Esophagus mucosa (tissue), 1 donor: ENCODE measurements around the gene NKAIN2. TPM values are rescaled to one million over a fixed set of nuclear protein-coding genes. Genes with fewer than 3 reads are reported as not detected.
"Not testable (repeated sequence)": the region's sequence is repeated elsewhere in the genome, so short reads cannot be mapped to it uniquely, and the experiment has no call there.

Experiments
- ATAC-seq: fragments of 200-7000 bp; cut with Tn5 transposase; one replicate; pipeline ENCODE4 v1.9.1; 2020
- total RNA-seq: library from RNA; stranded (reverse); gene quantifications from one replicate; pipeline ENCODE4 v1.2.4, GENCODE V29; 2023
- donor health status: DM: yes; HTN: yes; CAD: no.

NKAIN2 gene
- total RNA-seq, 1 donor from 2014 or later: not detected

DNA sequence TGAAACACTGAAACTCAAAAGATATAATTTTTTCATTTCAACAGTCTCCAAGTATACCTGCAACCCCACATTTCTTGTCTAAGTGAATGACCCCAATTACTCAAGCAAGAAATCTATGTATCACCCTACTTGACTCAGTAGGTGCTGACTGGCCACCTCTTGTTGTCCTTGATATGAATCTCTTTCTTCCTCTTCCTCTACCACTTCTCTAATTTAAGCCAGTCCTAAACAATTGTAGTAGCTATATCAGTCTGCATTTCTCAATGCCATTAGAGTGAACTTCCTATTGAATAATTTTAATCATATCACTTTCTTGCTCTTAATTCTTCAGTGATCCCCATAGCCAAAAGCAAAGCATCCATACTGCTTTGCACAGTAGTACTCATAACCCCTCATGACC lies 93.2 kb downstream of the NKAIN2 start:
- no peak for ATAC-seq

DNA sequence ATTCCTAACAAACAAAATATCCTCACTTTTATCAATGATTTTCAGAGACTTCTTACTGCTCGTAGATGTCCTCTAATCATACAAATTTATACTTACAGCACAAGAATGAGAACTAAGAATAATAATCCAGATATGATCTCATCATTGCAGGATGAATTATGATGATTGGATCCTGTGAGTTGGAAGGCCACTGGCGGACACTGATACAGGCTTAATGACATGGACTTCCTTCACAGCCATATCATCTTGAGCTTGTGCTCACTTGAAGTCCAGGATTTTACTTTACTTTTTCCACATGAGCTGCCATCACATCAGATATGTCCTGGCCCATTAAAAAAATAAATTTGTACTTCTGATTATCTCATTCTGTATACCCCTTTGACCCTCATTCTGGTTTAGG lies 94.3 kb downstream of the NKAIN2 start:
- no peak for ATAC-seq

DNA sequence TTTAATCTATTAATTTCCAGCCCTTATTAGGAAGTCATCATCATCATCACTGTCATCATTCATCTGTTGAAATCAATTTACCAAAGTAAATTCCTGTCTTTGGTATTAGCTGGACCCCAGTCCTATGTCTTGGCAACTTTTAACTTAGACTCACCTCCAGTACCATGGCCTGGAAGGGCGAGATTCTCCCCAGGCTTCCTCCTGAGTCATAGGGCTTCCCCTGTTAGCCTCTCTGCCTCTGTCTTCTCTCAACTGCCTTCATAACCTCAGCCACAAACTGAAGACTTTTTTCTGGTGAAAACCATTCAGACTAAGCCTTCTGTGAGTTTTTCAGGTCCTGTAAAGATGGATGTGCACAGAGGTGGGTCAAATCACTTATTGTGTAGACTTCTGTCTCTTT lies 95.0 kb downstream of the NKAIN2 start:
- no peak for ATAC-seq

DNA sequence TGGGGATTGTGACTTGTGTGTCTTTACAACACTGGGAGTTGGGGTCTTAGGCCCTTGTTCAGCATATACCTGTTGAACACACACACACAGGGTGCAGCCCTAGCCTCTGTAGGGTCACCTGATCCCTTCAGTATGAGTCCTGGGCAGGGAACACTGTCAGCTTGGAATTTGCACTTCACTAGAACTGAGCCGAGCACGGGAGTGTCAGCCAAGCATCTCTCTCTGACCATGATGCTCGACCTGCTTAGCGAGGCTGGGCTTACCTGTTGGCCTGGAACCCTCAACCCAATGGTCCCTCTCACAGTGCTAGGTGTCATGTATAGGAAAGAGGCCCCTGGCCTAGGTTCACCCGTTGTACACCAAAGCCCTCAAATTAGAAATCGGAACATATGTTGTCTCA lies 96.1 kb downstream of the NKAIN2 start:
- ATAC-seq: no peak

DNA sequence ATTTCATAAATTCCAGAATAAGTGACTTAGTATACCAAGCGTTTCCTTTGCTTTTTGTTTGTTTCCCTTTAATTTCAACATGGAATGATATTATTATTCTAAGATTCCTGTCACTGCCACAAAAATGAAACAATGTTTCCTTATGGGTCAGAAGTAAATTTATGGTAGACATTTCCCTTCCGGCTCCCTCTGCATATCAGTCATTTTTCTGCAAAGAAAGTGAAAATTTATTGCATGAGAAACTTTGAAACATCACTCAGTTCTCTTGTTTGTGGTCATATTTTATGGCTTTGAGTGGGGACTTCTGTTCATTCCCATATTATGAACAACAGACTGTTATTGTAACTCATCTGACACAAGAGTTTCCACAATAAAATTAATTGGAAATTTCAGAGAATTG lies 97.8 kb downstream of the NKAIN2 start:
- no peak for ATAC-seq

DNA sequence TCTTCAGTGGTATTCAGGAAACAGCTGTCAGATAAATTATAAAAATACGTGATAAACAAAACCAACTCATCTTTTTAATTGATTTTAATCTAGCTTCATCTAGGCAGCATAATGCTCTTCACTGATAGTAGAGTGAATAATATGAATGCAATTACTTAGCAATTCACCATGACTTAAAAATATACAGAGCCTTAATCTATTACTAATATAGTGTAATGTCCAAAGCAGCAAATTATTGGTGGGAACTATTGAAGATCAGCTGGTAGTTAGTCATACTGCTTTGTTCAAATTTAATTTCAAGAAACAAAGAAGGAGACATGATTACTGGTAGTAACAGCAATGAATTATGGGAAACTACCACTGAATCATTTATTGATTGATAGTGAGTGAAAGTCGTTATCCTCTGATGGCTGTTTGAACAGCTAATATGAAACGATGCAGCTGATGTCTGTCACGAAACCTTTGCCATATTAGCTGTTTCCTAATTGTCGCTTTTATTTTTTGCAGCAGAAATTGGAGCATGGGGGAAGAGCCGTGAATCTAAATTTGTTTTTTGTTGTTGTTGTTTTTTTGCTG lies 99.2 kb downstream of the NKAIN2 start:
- no peak for ATAC-seq

DNA sequence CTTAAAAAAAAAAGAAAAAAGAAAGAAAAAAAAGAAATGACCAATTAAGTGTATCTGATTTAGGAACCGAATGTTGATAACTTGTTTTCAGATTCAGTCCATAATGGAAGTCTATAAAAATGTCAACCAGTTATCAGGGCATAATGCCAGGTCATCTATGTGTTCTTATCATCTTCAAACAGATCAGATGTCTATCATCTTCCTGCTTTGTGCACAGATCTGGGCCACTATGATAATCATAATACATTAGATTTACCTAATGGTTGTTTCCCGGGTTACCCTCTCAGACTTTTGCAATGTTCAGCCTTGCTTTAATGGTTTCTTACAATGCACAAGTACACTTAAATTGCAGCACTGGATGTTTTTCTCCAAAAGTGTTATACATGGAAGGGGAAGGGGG lies 100.6 kb downstream of the NKAIN2 start:
- no peak for ATAC-seq

DNA sequence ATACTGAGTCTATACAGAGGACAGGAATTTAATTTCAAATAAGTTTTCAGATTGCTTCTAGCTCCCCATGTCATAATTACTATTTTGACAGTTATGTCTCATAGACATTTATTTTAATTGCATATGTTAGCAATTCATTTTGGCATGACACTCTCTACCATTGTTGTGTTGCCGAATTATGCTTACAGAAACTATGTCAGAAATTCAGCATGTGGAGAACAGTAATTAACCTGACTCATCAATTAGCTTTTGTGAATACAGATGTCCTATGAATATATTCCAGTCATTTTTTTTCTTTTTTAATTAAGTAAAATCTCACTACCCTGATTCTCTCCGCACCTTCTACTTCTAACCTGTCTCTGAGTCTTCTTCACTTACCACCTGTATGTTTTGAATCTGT lies 105.1 kb downstream of the NKAIN2 start:
- no peak for ATAC-seq

DNA sequence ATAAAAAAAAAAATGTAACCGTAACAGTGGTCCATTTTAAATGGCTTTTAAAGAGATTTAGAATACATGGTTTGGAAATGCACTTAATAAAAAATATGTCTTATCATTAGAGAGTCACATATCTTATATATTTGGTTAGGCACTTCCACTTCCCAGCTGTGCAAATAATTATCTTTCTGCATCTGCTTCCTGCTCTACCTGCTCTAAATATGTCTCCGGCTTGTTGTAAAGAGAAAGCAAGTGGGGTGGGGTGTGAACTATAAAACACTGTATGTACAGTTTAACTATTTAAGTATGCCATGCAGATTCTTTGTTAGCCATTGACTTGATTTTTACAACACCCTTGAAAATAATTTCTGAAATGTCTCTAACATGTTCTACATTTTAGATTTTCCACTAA lies 106.3 kb downstream of the NKAIN2 start:
- ATAC-seq: no peak

DNA sequence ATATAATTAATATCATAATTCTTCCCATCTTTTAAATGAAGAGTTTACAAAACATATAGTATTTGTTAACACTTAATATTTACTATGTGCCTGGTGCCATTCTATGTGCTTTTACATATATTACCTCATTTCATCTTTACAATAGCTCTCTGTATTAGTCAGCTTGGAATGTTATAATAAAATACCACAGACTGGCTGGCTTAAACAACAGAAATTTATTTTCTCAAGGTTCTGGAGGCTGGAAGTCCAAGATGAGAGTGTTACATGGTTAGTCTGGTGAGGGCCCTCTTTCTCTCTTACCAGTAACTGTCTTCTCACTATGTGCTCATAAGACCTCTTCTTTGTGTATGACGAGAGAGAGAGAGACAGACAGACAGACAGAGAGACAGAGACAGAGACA lies 110.2 kb downstream of the NKAIN2 start:
- ATAC-seq: no peak

DNA sequence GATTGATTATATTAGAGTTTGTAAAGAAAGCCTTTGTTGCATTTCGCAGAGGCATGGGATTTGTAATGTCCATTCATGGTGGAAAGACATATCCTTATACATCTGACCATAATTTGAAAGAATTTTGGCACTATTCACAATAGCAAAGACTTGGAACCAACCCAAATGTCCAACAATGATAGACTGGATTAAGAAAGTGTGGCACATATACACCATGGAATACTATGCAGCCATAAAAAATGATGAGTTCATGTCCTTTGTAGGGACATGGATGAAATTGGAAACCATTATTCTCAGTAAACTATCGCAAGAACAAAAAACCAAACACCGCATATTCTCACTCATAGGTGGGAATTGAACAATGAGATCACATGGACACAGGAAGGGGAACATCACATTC lies 119.7 kb downstream of the NKAIN2 start:
- ATAC-seq: not testable (repeated sequence)

DNA sequence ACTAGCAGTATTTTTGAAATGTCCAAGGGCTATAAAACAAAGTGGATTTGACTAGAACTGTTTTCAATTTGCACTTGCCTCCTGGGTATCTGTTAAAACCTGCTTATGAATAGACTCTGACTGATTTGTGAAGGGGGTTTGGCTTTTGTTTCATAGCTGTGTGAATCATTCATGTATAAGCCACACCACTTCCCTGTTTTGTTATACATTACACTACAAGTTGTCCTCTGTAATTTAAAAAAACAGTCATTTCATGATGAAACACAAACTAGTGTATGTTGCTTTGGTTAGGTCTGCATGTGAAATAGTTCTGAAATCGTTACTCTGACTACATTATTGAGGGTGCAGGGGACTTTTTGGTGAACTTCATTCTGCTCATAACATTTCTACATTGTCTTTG lies 121.7 kb downstream of the NKAIN2 start:
- ATAC-seq: peak; percentile 89

DNA sequence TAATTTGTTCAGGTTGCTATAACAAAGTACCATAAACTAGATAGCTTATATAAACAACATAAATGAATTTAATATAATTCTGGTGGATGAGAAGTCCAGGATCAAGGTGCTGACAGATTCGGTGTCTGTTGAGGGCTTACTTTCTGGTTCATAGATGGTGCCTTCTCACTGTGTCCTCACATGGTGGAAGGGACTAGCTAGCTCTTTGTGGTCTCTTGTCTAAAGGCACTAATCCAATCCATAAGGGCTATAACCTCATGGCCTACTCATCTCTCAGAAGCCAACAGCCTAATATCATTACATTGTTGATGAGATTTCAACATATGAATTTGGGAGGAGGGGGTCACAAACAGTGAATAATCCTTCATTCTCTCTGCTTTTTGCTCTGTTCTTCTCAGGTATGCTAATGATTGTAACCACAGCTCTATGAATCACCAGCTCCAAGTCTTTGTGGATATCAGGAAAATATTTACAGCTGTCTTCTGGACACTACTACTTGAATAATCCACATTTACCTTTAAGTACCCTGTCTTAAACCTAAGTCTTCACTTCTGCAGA lies 122.3 kb downstream of the NKAIN2 start:
- no peak for ATAC-seq

DNA sequence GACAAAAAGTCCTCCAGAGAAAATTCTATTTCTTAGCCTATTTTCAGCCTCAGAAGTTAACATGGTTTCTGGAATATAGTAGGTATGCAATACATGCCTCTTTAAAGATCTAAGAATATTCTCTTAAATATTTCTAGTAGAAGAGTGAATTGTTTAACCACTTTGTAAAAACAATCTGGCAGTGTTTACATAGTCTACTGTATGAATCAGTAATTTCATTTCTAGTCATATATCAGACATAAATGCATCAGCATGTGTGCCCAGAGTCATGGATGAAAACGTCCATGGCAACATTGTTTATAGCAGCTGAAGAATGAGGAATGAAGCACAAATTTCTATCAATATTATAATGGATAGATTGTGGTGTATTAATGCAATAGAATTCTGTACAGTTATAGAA lies 124.9 kb downstream of the NKAIN2 start:
- ATAC-seq: no peak

DNA sequence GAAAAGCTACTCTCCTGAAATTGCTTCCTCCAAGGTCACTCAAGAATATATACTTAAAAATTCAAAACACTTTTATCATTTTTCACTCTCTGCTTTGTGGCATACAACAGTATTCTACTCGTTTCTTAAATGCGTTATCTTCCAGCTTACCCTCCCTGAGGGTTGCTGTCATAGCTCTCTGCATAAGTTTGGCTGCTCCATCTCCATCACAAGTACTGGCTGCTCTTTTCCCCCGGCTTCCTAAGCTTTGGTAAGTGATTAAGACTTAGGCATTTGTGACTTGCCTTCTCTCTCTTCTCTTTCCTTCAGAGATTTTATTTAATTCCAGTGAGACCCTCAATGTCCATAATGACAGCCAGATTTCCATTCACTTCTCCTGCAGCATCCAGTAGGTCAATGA lies 128.3 kb downstream of the NKAIN2 start:
- no peak for ATAC-seq

DNA sequence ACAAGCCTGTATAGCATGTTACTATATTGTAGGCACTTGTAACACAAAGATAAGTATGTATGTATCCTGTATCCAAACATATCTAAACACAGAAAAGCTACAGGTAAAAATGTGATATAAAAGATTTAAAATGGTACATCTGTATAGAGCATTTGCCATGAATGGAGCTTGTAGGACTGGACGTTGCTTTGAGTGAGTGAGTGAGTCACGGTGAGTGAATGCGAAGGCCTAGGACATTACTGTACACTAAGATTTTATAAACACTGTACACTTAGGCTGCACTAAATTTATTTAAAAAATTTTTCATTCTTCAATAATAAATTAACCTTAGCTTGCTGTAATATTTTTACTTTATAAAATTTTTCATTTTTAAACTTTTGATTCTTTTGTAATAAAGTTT lies 136.9 kb downstream of the NKAIN2 start:
- ATAC-seq: no peak

DNA sequence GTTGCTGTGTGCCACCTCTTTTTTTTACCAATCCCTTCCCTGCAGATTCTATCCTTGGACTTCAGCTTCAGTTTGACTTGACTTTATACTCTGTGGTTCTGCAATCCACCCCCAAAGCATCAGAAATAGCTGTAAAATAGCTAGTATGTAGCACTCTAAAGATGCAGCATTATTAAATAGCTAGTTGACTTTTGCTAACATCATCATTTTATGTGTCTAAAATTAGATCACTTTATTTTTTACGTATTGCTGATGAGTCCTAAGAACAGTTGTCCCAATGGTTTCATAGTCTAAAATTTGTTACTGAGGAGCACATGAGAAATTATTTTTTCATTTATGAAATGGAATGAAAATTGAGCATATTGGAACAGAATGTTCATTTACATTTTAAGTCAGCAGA lies 138.2 kb downstream of the NKAIN2 start:
- ATAC-seq: no peak

DNA sequence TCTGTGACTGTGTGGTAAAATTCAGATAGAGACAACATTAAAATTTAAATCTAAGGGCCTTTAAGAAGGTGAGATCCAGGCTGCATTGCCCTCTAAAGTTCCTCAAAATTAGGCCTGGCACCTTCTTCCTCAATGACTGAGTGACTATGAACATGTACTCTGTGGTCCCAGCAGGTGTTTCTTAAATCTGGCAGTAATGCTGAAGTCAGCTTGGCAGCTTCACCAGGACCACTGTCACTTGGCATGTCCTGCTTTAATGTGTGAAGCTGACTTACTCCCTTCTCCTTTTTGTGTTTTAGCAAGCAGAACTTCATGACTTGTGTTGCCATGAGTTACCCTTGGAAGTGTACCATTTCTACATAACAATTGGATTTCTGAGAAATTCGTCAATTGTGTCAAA lies 141.7 kb downstream of the NKAIN2 start:
- ATAC-seq: no peak

DNA sequence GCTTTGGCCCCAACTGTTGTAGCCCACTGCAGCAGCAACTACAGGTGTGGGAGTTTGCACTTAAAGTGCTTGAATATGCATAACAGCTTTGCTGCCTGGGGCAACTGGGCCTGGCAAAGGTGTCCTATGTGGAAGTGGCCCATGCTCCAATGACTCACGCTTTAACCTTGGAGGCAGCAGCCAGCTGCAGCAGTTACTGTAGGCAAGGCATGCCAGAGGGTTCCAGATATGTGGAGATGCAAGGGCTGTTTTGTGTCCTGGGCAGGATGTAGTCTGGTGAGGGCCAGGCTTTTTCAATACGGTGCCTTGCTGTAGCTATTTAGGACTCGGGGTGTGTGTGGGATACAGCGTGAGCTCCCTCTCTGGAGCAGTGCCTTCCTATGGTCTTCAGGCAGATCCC lies 150.3 kb downstream of the NKAIN2 start:
- no peak for ATAC-seq

DNA sequence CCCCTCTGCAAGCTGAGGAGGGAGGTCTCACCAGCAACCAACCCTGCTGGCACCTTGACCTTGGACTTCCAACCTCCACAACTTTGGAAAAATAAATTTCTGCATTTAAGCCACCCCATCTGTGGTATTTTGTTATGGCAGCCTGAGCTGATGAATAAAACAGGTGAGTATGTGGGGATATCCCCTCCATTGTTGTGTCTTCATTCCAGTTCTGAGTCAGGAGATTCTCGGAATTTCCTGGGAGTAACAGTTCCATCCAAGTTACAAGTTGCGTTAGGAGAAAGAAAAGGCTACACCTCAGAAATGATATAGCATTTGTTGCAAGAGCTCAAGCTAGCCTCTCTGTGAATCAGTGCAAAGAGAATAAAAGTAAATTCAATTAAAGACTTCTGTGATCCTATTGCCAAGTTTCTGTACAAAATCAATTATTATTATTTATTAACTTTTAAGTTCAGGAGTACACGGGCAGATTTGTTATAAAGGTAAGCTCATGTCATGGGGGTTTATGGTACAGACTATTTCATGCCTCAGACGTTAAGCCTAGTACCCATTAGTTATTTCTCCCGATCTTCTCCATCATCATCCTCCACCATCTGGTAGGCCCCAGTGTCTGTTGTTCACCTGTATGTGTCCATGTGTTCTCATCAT lies 153.0 kb downstream of the NKAIN2 start:
- no peak for ATAC-seq

DNA sequence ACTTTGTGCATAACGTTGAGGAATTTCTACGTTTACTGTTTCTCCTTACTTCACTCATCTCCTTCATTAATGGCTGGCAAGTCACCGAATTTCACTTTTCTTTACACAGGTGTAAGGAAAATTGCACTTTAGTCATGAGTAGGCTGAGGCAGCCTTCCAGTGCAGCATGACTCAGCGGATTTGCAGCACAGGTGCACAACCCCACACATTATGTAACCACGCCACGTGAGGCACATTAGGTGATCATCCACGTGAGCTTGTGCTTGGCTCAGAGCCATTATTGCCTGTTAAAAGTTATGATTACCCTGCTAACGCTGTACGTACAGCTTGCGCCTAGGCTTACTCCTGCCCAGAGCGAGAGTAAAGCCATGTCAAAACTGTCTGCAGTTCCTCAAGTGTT lies 158.8 kb downstream of the NKAIN2 start:
- peak; percentile 86 for ATAC-seq

DNA sequence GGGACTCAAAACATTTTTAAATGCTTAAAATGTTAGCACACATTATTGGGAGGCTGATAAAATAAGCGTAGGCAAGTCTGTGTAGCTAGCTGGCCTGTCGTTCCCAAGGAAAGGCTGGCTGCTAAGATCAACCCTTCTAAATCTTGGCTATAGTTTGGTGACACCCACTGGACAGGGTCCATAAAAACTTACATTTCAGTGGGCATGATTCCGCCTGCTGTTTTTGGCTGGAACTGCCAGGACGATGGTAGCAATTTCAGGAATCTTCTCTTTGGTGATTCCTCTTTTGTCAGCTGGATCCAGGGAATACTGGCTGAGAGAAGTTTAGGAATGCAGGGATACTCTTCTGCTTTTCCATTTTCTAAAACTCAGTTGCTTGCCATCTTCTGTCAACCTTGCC lies 162.2 kb downstream of the NKAIN2 start:
- no peak for ATAC-seq

DNA sequence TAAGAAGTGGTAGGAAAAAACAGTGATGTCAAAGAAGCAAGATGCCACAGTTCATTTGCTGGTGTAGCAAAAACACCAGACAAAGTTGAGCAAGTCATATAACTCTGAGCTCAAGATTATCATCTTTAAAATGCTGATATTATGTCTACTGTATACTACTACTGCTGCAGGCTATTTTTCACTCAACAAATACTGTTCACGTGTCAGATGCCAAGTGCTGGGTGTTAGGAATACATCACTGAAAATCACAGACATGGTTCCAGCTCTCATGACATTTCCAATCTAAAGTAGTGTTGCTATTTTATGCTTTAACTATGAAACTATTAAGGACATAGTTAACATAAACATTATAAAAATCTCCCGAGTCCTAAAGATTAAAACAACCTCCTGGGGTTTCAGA lies 163.0 kb downstream of the NKAIN2 start:
- no peak for ATAC-seq

DNA sequence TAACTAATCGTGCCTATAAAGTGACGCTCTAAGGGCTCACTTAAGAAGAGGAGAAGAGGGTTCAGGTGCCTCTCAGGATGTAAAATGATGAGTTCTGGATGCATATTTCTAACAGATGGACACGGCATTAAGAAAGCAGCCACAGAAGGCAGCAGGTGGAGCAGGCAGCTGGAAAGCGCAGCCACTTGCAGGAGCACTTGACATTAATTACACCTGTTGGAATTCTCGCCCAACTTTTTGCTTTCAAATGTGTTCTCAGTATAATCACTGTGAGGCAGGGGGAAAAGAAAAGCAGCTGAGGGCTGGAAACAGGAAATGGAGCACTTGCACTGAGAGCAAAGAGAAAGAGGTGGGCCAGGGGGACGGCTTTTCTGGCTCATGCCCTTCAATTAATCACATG lies 164.2 kb downstream of the NKAIN2 start:
- no peak for ATAC-seq
